SW 1271 (cell line): ENCODE data around the gene STX2.
A peak's percentile ranks its signal among the peaks of the same experiment; 100 is the strongest.
"Not testable (repeated sequence)": the region's sequence is repeated elsewhere in the genome, so short reads cannot be mapped to it uniquely, and the experiment has no call there.

Experiments
- DNase-seq, 2 experiments: peaks; one replicate each; lab custom pipeline; 2025; lab: John Stamatoyannopoulos, UW

Gene STX2

DNA sequence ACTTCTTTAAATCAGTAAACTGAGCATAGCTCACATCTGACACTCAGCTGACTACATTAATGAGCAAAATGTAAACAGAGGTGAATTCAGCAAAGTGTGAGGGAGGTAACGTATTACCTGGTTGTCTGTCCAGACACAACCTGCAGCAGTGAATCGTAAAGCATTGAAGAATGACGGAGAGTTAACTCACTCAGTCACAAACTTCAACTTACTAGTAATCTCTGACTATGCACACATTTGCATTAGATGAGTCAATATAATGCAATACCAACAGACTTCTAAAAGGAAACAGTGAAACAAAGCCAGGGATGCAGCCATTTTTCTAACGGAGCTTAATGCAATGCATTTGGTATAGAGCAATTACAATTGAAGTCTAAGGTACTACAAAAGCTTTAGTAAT lies 40.0 kb downstream of the STX2 start:
- DNase-seq: no peak

DNA sequence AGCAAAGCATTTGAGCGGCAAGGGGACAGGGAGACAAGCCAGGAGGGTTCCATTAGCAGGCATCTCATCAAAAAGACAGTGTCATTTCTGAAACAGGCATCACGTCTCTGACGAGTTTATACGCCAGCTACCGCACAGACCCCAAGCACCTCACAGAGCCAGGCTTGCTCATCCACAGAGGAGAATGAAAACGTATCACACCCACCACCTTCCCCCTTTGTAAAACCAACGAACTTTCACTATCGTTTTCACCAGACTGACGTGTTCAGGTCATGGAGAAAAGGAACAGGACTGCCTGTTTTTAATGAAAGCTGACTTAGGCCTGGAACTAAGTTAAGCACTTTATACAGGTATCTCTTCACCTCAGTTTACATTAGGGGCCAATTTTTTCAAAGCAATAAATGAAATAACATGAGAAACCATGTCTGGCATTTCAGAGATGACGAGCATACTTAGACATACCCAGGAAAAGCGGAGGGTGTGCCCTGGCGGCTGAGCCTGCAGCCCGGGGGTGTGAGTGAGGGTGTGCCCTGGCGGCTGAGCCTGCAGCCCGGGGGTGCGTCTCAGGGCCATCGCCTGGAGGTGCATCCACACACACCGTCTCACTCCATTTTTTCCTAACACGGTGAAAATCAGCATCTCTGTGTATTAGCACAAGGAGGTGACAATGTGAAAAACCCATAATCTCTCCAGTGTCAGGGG lies 41.9 kb downstream of the STX2 start:
- DNase-seq: no peak

- no peak for DNase-seq
These were observed 43.1 kb downstream of the STX2 start for GRCh38 chr12:130795906-130796305.

GRCh38 chr12:130793554-130793849 lies 45.5 kb downstream of the STX2 start:
- no peak for DNase-seq

DNA sequence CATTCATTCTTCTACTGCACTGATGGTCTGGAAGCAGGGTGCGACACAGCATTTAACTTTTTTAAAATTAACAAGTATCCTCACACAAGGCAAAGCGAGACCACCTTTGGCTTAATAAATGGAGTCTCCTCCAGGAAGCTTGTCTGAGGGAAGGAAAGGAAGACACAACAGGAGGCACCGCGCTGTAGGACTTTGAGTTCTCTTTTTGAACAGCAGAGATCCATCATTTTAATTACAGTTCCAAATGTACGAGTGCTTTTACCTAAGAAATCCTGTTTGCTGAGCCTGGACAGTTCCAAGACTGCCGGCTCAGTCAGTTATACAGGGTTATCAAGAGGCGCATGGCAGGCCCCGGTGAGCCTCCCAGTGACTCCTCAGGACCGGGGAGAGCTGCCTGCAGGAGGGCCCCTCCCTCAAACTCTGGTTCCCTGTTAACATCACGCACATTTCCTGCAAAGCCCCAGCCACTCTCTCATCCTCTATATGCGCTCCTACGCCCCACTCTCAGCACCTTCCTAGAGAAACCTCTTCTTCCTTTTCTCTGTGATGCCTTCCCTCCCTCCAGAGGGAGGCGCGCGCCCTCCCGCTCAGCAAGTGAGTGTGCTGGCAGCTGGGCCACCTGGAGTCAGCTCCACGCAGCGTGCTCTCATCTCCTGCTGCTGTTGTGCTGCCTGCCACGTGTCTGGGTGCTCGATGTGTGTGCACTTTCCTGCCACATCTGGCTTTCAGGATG lies 46.1 kb downstream of the STX2 start:
- DNase-seq: no peak

- DNase-seq: no peak
These were observed 47.4 kb downstream of the STX2 start for GRCh38 chr12:130791629-130792028.

DNA sequence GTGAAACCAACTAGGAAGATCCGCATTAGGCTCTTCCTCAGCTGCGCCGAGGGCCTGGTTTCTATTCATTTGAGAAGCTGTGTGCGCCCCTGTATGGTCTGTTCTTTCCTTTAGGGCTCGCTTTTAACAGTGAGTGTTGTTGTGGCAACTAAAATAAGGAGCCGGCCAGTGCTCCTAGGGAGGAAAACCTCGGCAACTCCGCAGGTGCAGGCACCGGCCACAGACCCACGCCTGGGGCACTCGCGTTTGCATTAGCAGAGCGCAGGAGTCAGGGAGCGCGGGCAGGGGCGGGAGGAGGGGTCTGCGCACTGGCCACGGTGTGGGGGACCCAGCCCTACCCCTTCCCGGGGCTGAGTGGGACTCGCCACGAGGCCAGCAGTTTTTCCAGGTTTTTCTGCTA lies 50.5 kb downstream of the STX2 start:
- no peak for DNase-seq

- DNase-seq: no peak
These were observed 51.3 kb downstream of the STX2 start for GRCh38 chr12:130787445-130788410.

GRCh38 chr12:130787041-130787440 lies 52.0 kb downstream of the STX2 start:
- DNase-seq: no peak

- DNase-seq: no peak
These were observed 55.8 kb downstream of the STX2 start for GRCh38 chr12:130783110-130783715.

GRCh38 chr12:130782245-130782644 lies 56.8 kb downstream of the STX2 start:
- DNase-seq: not testable (repeated sequence)

GRCh38 chr12:130780880-130781575 lies 58.0 kb downstream of the STX2 start:
- no peak for DNase-seq

DNA sequence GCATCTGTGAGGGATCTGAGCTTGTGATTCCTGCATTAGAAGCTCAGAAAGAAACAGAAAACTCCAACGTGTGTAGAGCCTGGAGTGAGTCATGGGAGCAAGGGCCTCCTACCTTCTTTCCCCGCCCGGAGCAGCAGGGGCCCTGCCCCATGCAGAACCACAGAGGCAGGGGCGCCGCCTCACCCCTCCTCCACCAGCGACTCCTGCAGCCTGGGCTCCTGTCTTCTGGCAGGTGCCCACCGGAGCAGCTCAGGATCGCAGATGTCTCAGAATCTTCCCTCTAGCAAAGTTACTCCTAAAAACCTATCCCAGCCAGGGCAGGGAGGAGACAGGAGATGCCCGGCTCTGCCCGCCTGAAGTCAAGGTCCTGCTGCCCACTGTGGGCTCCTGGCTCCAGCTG lies 58.7 kb downstream of the STX2 start:
- no peak for DNase-seq

GRCh38 chr12:130778776-130779175 lies 60.3 kb downstream of the STX2 start:
- DNase-seq: no peak

DNA sequence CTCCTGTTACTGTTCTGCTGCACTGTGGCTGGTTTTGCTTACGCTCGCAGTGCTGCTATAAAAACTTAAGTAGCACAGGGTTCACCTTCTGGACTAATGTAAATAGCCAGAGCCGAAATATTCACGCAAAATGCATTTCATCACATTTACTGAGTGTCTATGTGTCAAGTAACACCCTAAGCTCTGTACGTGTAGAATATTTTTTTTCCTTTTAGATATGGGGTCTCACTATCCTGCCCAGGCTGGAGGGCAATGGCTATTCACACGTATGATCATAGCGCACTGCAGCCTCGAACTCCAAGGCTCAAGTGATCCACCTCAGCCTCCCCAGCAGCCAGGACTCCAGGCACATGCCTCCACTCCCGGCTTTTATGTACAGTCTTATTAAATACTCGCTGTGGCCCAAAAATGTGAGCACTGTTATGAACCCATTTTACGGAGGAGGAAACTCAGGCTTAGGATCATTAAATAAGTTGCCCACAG lies 62.2 kb downstream of the STX2 start:
- no peak for DNase-seq

DNA sequence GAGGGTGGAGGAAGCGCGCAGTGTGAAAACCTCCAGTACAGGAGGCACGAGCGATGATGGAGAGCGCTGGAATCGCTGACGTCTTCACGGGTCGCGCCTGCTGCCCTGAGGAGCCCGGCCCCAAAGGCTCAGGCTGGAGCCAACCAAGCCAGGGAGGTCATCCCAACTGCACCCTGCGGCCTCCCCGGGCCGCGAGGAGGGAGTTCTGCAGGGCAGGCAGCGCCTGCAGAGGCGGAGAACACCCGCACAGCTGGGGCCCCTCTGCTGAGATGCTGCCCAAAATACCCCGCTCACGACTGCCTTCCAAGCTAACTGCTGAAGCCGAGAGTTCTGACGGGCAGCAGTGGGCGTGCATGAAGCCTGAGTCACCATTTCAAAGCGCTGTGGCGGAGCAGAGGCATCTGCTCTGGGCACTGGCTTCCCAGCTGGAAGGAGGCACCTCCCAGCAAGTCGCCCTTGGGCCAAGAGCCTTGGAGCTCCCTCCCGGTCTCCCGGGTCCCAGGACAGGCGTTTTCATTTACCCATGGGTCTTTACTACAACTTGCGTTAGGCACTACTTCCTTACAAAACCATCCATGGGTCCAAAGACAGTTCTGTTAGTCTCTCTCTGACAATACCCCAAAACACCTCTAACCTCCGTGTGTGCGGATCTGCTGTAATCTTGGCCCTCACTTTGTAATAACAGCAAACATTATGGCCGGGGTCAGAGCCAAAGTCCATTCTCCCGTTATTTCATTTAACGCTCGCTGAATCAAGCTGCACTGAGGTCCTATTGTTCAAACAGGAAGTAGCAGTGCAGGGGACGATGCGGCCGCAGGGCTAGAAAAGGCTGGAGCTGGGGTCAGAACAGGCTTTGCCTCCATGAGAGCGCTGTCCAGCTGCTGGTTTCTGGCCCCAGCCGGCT lies 62.8 kb downstream of the STX2 start:
- peak in 1 of 2 experiments; percentile 14 for DNase-seq

DNA sequence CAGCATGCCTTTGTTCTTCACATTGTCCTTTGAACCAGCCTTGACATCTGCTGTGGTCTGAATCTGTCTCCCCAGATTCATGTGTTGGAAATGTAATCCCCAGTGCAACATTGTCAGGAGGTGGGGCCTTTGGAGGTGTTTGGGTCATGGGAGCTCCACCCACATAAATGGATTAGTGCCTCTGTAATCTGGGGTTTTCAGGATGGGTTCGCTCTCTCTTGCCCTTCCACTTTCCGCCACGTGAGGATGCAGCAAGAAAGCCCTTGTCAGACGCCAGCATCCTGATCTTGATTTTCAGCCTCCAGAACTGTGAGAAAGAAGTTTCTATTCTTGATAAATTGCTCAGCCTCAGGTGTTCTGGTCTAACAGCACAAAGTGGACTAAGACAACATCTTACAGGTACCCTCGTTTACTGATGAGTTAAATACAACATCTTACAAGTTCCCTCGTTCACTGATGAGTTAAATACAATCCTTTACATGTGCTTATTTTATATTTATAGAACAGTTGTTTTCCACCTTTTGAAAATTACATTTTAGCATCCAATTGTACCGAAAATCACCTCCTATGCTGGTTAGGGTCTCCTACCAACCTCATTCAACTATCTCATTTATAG lies 68.5 kb downstream of the STX2 start:
- no peak for DNase-seq

DNA sequence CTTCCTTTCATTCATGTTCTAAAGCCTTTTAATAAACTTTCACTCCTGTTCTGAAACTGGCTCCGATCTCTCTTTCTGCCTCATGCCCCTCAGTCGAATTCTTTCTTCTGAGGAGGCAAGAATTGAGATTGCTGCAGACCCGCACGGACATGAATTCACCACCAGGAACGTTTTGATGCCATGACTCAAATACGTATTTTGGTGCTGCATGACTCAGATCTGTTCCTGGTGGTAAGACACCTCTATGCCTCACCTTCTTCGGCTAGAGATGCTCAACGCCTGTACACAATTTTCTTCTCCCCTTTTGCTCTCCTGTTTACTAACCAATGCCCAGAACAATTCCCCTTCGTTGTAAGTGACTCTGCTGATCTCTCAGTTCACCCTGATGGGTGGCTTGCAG lies 70.9 kb downstream of the STX2 start:
- DNase-seq: no peak

DNA sequence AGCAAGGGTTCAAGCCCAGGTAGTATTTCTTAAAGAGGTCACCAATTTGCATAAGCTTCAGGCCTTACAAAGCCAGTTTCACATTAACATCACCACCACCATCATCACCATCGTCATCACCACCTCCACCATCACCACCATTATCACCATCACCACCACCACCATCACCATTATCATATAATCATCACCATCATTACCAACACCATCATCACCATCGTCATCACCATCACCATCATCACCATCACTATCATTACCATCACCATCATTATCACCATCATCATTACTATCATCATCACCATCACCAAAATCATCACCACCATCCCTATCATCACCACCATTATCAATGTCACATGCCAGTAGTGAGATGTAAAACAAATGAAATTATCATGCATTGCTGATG lies 72.6 kb downstream of the STX2 start:
- DNase-seq: no peak

DNA sequence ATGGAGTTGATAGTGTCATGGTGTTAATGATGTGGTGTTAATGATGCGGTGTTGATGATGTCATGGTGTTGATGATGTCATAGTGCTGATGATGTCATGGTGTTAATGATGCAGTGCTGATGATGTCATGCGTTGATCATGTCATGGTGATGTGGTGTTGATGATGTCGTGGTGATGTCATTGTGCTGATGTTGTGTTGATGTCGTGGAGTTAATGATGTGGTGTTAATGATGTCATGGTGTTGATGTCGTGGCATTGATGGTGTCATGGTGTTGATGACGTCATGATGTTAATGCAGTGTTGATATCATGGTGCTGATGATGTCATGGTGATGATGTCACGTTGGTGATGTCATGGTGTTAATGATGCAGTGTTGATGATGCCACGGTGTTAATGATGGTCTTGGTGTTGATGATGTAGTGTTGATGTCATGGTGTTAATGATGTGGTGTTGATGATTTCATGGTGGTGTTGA lies 73.8 kb downstream of the STX2 start:
- no peak for DNase-seq
